ENCODE results near the gene ALDH18A1.

DNA sequence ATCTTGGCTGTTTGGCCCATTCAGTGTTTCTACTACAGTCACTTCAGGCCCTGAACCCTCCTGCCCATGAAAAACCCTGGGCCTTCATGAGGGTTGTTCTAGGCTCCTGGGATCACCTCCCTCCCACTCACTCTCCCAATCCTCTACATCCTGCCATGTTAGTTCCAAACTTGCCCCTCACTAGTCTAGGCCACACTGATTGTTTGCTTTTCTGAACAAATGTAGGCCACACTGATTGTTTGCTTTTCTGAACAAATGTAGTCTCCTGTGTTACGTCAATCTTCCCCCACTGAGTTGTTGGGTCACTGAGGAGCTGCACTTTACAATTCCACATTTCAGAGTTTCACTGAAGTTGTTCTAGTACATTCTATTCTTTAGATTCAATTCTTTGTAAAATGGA lies 5.3 kb upstream of the ALDH18A1 start:
- TF ChIP-seq, protein P1, sequence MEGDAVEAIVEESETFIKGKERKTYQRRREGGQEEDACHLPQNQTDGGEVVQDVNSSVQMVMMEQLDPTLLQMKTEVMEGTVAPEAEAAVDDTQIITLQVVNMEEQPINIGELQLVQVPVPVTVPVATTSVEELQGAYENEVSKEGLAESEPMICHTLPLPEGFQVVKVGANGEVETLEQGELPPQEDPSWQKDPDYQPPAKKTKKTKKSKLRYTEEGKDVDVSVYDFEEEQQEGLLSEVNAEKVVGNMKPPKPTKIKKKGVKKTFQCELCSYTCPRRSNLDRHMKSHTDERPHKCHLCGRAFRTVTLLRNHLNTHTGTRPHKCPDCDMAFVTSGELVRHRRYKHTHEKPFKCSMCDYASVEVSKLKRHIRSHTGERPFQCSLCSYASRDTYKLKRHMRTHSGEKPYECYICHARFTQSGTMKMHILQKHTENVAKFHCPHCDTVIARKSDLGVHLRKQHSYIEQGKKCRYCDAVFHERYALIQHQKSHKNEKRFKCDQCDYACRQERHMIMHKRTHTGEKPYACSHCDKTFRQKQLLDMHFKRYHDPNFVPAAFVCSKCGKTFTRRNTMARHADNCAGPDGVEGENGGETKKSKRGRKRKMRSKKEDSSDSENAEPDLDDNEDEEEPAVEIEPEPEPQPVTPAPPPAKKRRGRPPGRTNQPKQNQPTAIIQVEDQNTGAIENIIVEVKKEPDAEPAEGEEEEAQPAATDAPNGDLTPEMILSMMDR (IDR thresholded peaks at IDR 0.05 in 8 of 11, conservative IDR thresholded peaks at IDR 0.05 in 3 of 11) = no peak
- no peak for TF ChIP-seq POLR2A (IDR thresholded peaks at IDR 0.05)
- TF ChIP-seq POLR2AphosphoS5 (IDR thresholded peaks at IDR 0.05) = no peak
